ENCODE measurements around the gene PTGES3.
A peak's percentile ranks its signal among the peaks of the same experiment; 100 is the strongest.

DNA sequence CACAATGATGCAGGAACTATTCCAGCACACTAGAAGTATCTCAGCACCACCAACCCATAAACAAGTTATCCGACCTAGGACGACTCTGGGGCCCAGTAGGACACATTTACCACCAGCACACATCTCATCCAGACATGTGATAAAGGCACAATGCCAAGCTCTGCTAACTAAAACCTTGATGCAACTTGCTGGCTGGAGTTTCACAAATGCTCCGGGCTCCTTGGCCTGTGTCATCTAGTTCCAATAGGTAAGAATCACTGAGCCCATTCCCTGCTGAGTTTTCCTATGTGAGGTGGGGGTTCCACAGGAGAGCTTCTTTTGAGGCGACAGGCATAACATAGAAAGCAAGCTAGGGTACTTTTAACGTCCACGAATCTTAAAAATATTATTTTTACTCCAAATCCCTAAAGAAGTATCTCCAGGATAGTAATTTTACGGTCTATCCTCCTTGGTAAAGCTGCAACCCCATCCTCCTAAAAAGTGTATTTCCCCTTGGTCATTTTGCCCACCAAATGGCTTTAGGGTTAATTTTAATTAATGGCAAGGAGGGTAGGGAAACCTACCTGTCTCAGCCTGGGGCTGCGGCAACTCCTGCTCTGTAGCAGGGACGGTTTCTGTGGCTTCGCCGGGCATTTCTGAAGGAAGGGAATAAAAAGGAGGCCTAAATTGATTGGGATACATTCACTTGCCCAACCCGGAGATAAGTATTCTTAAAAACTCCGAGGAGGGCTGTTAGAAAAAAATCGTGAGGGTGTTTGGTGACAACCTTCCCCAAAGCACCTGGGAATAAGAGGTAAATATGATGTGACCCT, 36.0 kb upstream of the PTGES3 start:
- TF ChIP-seq, protein P1, sequence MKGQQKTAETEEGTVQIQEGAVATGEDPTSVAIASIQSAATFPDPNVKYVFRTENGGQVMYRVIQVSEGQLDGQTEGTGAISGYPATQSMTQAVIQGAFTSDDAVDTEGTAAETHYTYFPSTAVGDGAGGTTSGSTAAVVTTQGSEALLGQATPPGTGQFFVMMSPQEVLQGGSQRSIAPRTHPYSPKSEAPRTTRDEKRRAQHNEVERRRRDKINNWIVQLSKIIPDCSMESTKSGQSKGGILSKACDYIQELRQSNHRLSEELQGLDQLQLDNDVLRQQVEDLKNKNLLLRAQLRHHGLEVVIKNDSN (IDR thresholded peaks at IDR 0.05) = no peak
- TF ChIP-seq YY1 (IDR thresholded peaks at IDR 0.05; ENCODE audit: low read depth) (no peak), TAF1 (IDR thresholded peaks at IDR 0.05; ENCODE audit: low read depth) (no peak), CREB1 (IDR thresholded peaks at IDR 0.05; ENCODE audit: low read depth) (0 out of 2 replicates have a peak, but pooled peaks have one; percentile 32), TEAD4 (IDR thresholded peaks at IDR 0.05) (no peak), TCF12 (IDR thresholded peaks at IDR 0.05; ENCODE audit: low read depth) (no peak)
- TF ChIP-seq, protein P2, sequence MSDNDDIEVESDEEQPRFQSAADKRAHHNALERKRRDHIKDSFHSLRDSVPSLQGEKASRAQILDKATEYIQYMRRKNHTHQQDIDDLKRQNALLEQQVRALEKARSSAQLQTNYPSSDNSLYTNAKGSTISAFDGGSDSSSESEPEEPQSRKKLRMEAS (IDR thresholded peaks at IDR 0.05) = peak; percentile 26; the same call in 1 of the 2 replicates

Measured in Ishikawa (cell line).